ENCODE results near the gene RFTN1.
A peak's percentile ranks its signal among the peaks of the same experiment; 100 is the strongest.

RFTN1 gene

GRCh38 chr3:16507578-16508242 is 5.8 kb downstream of the RFTN1 start:
- Histone ChIP-seq H3K4me3 (ENCODE audit: control insufficient read depth in 1 of 7, extremely low read depth in 1 of 7, insufficient read depth in 4 of 7, low read depth in 2 of 7, low read length in 6 of 7) (no peak overlapping the region), H3K4me1 (ENCODE audit: control extremely low read depth in 1 of 4, control insufficient read depth in 4 of 4, insufficient read depth in 4 of 4, low read length in 3 of 4) (peaks cover 11 to 55% (median 42%) of the 10 kb centered on the region in 4 experiments), H3K27me3 (replicated peaks in 2 of 5; ENCODE audit: control insufficient read depth in 4 of 5, insufficient read depth in 5 of 5, low read length in 4 of 5) (no peaks in the 10 kb centered on the region), H3K27ac (ENCODE audit: insufficient read depth in 1 of 2, low read depth in 1 of 2, low read length in 2 of 2, poor library complexity in 1 of 2, severe bottlenecking in 2 of 2) (no peak overlapping the region), H3K36me3 (ENCODE audit: control insufficient read depth in 4 of 4, insufficient read depth in 4 of 4, low read length in 3 of 4) (peaks cover 0 to 27% (median 5%) of the 10 kb centered on the region in 4 experiments), H3K9me3 (ENCODE audit: control extremely low read depth in 1 of 5, control insufficient read depth in 4 of 5, insufficient read depth in 2 of 5, low read depth in 1 of 5, low read length in 4 of 5) (no peaks in the 10 kb centered on the region)
- DNase-seq: no peak
- POLR2A ChIA-PET: no interaction called here
- 89% methylated on average over 7 of the region's 8 CpGs for WGBS (ENCODE audit: insufficient coverage)
- CTCF ChIA-PET: interaction anchor here (0.8 to 2.0 kb wide), 3 partner anchors 9 to 19 kb away, joined by 3 to 9 read pairs (median 8); no protein-coding TSS in a partner anchor

DNA sequence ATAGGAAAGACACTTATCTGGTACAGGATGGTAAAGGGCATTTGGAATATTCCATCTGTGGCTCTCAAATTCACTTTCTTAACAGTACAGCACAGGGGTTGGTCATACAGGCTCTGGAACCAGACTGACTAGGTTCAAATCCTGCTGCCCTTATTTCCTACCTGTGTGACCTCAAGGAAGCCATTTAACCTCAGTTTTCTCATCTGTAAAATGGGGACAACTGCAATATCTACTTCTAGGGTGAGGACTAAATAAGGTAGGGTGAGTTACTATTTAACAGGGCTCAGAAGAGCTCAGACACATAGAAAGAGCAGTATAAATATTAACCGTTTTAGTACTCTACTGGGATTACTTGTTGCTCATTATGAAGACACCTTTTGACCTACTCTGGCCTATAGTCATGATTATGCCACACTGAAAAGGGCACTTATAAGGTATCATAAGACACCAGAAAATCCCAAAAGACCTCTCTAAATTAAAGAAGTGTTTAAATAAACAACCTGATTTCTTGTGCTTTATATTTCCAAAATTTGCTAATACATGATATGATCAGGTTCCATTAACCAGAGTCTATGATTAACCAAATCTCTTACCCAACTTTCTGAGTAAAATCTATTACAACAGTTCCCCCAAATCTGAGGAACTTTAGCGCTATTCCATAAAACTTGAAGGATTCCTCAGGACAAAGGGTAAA is 6.5 kb downstream of the RFTN1 start:
- 100% methylated on average over 1 of the region's 2 CpGs for WGBS (ENCODE audit: insufficient coverage)
- POLR2A ChIA-PET: no interaction called here
- H3K36me3 ChIP-seq (ENCODE audit: control insufficient read depth in 4 of 4, insufficient read depth in 4 of 4, low read length in 3 of 4): peaks cover 0 to 30% (median 6%) of the 10 kb centered on the region in 4 experiments
- CTCF ChIA-PET: interaction anchor here (1.4 to 3.3 kb wide), 2 partner anchors 11 kb away, joined by 8 to 17 read pairs; no protein-coding TSS in a partner anchor
- no peak overlapping the region for H3K4me3 ChIP-seq (ENCODE audit: control insufficient read depth in 1 of 7, extremely low read depth in 1 of 7, insufficient read depth in 4 of 7, low read depth in 2 of 7, low read length in 6 of 7)
- no peaks in the 10 kb centered on the region for H3K27me3 ChIP-seq (replicated peaks in 2 of 5; ENCODE audit: control insufficient read depth in 4 of 5, insufficient read depth in 5 of 5, low read length in 4 of 5)
- no peak overlapping the region for H3K27ac ChIP-seq (ENCODE audit: insufficient read depth in 1 of 2, low read depth in 1 of 2, low read length in 2 of 2, poor library complexity in 1 of 2, severe bottlenecking in 2 of 2)
- H3K9me3 ChIP-seq (ENCODE audit: control extremely low read depth in 1 of 5, control insufficient read depth in 4 of 5, insufficient read depth in 2 of 5, low read depth in 1 of 5, low read length in 4 of 5): no peaks in the 10 kb centered on the region
- no peak for DNase-seq
- peaks cover 11 to 52% (median 35%) of the 10 kb centered on the region in 4 experiments for H3K4me1 ChIP-seq (ENCODE audit: control extremely low read depth in 1 of 4, control insufficient read depth in 4 of 4, insufficient read depth in 4 of 4, low read length in 3 of 4)

GRCh38 chr3:16506451-16506850 is 7.0 kb downstream of the RFTN1 start:
- CTCF ChIA-PET: interaction anchor here (3.3 kb wide), 1 partner anchor 11 kb away, joined by 17 read pairs; no protein-coding TSS in a partner anchor

DNA sequence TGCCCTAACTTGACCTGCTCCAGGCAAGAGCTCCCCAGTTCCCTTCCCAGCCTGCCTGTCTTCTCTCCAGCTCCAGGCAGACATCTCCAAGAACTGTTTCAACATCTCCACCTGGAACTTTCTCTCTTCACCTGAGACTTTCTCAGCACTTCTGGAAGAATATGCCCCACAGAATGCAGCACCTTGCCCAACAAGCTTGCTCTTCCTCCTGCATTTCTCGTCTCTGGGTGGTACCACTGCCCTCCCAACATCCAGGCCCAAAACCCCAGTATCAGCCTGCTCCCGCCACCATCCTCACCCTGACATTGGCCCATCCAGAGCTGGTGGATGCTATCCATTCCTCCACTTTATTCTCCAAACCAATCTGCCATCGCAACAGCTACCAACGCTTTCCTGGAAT is 8.8 kb downstream of the RFTN1 start:
- Histone ChIP-seq H3K4me3 (ENCODE audit: control insufficient read depth in 1 of 7, extremely low read depth in 1 of 7, insufficient read depth in 4 of 7, low read depth in 2 of 7, low read length in 6 of 7) (no peak overlapping the region), H3K4me1 (ENCODE audit: control extremely low read depth in 1 of 4, control insufficient read depth in 4 of 4, insufficient read depth in 4 of 4, low read length in 3 of 4) (peaks cover 0 to 29% (median 16%) of the 10 kb centered on the region in 4 experiments), H3K27me3 (replicated peaks in 2 of 5; ENCODE audit: control insufficient read depth in 4 of 5, insufficient read depth in 5 of 5, low read length in 4 of 5) (no peaks in the 10 kb centered on the region), H3K9me3 (ENCODE audit: control extremely low read depth in 1 of 5, control insufficient read depth in 4 of 5, insufficient read depth in 2 of 5, low read depth in 1 of 5, low read length in 4 of 5) (no peaks in the 10 kb centered on the region), H3K27ac (ENCODE audit: insufficient read depth in 1 of 2, low read depth in 1 of 2, low read length in 2 of 2, poor library complexity in 1 of 2, severe bottlenecking in 2 of 2) (no peak overlapping the region), H3K36me3 (ENCODE audit: control insufficient read depth in 4 of 4, insufficient read depth in 4 of 4, low read length in 3 of 4) (peaks cover 0 to 43% (median 12%) of the 10 kb centered on the region in 4 experiments)
- WGBS (ENCODE audit: insufficient coverage): 98% methylated on average over 4 of the region's 4 CpGs
- CTCF ChIA-PET: interaction anchor here (0.6 to 3.3 kb wide), 5 partner anchors 9 to 281 kb away, joined by 3 to 17 read pairs (median 5); no protein-coding TSS in a partner anchor
- POLR2A ChIA-PET: interaction anchor here (0.8 kb wide), 1 partner anchor 11 kb away, joined by 3 read pairs; no protein-coding TSS in a partner anchor
- DNase-seq: no peak

More at GRCh38 chr3:16506451-16506850, 7.0 kb downstream of the RFTN1 start:
- Histone ChIP-seq H3K9me3 (ENCODE audit: control extremely low read depth in 1 of 5, control insufficient read depth in 4 of 5, insufficient read depth in 2 of 5, low read depth in 1 of 5, low read length in 4 of 5) (no peaks in the 10 kb centered on the region), H3K36me3 (ENCODE audit: control insufficient read depth in 4 of 4, insufficient read depth in 4 of 4, low read length in 3 of 4) (peaks cover 0 to 30% (median 6%) of the 10 kb centered on the region in 4 experiments), H3K27ac (ENCODE audit: insufficient read depth in 1 of 2, low read depth in 1 of 2, low read length in 2 of 2, poor library complexity in 1 of 2, severe bottlenecking in 2 of 2) (no peak overlapping the region), H3K4me3 (ENCODE audit: control insufficient read depth in 1 of 7, extremely low read depth in 1 of 7, insufficient read depth in 4 of 7, low read depth in 2 of 7, low read length in 6 of 7) (no peak overlapping the region), H3K4me1 (ENCODE audit: control extremely low read depth in 1 of 4, control insufficient read depth in 4 of 4, insufficient read depth in 4 of 4, low read length in 3 of 4) (peaks cover 9 to 47% (median 29%) of the 10 kb centered on the region in 4 experiments), H3K27me3 (replicated peaks in 2 of 5; ENCODE audit: control insufficient read depth in 4 of 5, insufficient read depth in 5 of 5, low read length in 4 of 5) (no peaks in the 10 kb centered on the region)
- no peak for DNase-seq
- WGBS (ENCODE audit: insufficient coverage): 80% methylated on average over 1 of the region's 3 CpGs
- POLR2A ChIA-PET: no interaction called here

DNA sequence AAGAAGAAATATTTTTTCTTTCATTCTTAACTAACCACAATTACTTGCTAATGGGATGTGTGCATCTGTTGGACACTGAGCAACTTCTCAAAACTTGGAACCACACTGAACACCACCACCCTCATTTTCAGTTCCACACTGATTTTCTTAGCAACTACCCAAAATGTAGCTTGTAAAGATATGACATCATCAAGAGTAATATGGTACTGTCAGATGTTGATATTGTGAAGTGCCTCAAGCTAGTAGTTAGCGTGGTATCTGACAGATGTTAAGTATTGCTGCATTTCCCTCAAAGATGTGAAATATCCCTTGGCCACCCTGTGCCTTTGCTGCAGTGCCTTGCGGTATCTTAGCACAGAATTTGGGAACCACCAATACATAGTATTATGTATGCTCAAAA is 9.3 kb downstream of the RFTN1 start:
- Histone ChIP-seq H3K36me3 (ENCODE audit: control insufficient read depth in 4 of 4, insufficient read depth in 4 of 4, low read length in 3 of 4) (peaks cover 0 to 44% (median 14%) of the 10 kb centered on the region in 4 experiments), H3K9me3 (ENCODE audit: control extremely low read depth in 1 of 5, control insufficient read depth in 4 of 5, insufficient read depth in 2 of 5, low read depth in 1 of 5, low read length in 4 of 5) (peaks cover 0 to 3% (median 1%) of the 10 kb centered on the region in 5 experiments), H3K27me3 (replicated peaks in 2 of 5; ENCODE audit: control insufficient read depth in 4 of 5, insufficient read depth in 5 of 5, low read length in 4 of 5) (no peaks in the 10 kb centered on the region), H3K27ac (ENCODE audit: insufficient read depth in 1 of 2, low read depth in 1 of 2, low read length in 2 of 2, poor library complexity in 1 of 2, severe bottlenecking in 2 of 2) (no peak overlapping the region), H3K4me3 (ENCODE audit: control insufficient read depth in 1 of 7, extremely low read depth in 1 of 7, insufficient read depth in 4 of 7, low read depth in 2 of 7, low read length in 6 of 7) (no peak overlapping the region), H3K4me1 (ENCODE audit: control extremely low read depth in 1 of 4, control insufficient read depth in 4 of 4, insufficient read depth in 4 of 4, low read length in 3 of 4) (peaks cover 0 to 25% (median 13%) of the 10 kb centered on the region in 4 experiments)
- ChIA-PET POLR2A (interaction anchor here (0.8 kb wide), 1 partner anchor 11 kb away, joined by 3 read pairs; no protein-coding TSS in a partner anchor), CTCF (interaction anchor here (0.6 to 3.3 kb wide), 5 partner anchors 8 to 281 kb away, joined by 3 to 17 read pairs (median 5); no protein-coding TSS in a partner anchor)
- WGBS (ENCODE audit: insufficient coverage): 80% methylated on average over 1 of the region's 2 CpGs
- DNase-seq: peak in 2 of 3 donors; percentile 34 to 41

DNA sequence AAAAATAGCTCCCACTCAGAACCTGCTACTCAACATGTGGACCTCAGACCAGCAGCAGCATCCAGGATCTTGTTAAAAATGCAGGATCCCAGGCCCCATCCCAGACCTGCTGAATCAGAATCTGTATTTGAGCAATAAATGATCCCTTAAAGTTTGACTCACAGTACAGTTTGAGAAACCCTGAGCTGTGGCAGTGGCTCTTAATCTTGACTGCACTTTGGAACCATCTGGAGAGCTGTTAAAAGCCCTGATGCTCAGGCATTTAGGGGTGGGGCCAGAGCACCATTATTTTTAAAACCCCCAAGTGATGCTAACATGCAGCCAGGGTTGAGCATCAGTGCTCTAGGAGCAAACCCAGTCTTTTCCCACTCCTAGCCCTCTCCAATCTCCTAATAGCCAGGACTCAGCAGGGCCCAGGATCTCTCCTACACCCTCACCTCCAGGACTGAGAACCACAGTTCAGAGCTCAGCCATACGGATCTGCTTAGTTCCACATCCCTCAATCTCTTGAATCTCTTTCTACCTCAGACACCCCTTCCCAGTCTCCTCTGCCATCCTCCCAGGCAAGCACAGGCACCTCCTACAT is 10.2 kb downstream of the RFTN1 start:
- H3K27ac ChIP-seq (ENCODE audit: insufficient read depth in 1 of 2, low read depth in 1 of 2, low read length in 2 of 2, poor library complexity in 1 of 2, severe bottlenecking in 2 of 2): no peak overlapping the region
- CTCF ChIA-PET: interaction anchor here (0.9 kb wide), 1 partner anchor 8 kb away, joined by 3 read pairs; no protein-coding TSS in a partner anchor
- H3K4me1 ChIP-seq (ENCODE audit: control extremely low read depth in 1 of 4, control insufficient read depth in 4 of 4, insufficient read depth in 4 of 4, low read length in 3 of 4): peaks cover 0 to 23% (median 16%) of the 10 kb centered on the region in 4 experiments
- peaks cover 0 to 5% (median 3%) of the 10 kb centered on the region in 5 experiments for H3K9me3 ChIP-seq (ENCODE audit: control extremely low read depth in 1 of 5, control insufficient read depth in 4 of 5, insufficient read depth in 2 of 5, low read depth in 1 of 5, low read length in 4 of 5)
- no peak overlapping the region for H3K4me3 ChIP-seq (ENCODE audit: control insufficient read depth in 1 of 7, extremely low read depth in 1 of 7, insufficient read depth in 4 of 7, low read depth in 2 of 7, low read length in 6 of 7)
- 100% methylated on average over 1 of the region's 1 CpG for WGBS (ENCODE audit: insufficient coverage)
- DNase-seq: no peak
- peaks cover 3 to 47% (median 16%) of the 10 kb centered on the region in 4 experiments for H3K36me3 ChIP-seq (ENCODE audit: control insufficient read depth in 4 of 4, insufficient read depth in 4 of 4, low read length in 3 of 4)
- H3K27me3 ChIP-seq (replicated peaks in 2 of 5; ENCODE audit: control insufficient read depth in 4 of 5, insufficient read depth in 5 of 5, low read length in 4 of 5): no peaks in the 10 kb centered on the region
- POLR2A ChIA-PET: no interaction called here
